Fibroblast of lung (primary cell): ENCODE results near the gene DDX31.

Source experiments
- CTCF ChIP-seq, 2 donors: IDR thresholded peaks in 1 of 2; conservative IDR thresholded peaks in 1 of 2; 1 replicate in 1 of 2; 2 replicates in 1 of 2; pipeline ENCODE4 v1.5.1; 2011 to 2012; ENCODE audit warnings: low read length in 2 of 2, control low read depth in 1 of 2, inconsistent platforms in 1 of 2, low read depth in 1 of 2, mild to moderate bottlenecking in 1 of 2
- EZH2 ChIP-seq: IDR thresholded peaks from 2 replicates; pipeline ENCODE4 v1.5.1; 2012; ENCODE audit warnings: low read length, control low read depth, mild to moderate bottlenecking; ENCODE audit errors: missing control alignments

- TF ChIP-seq CTCF (conservative IDR thresholded peaks at IDR 0.05 in 1 of 2, IDR thresholded peaks at IDR 0.05 in 1 of 2; ENCODE audit: low read depth in 1 of 2, low read length in 2 of 2): no peak
- TF ChIP-seq EZH2: no peak
Observed at GRCh38 chr9:132698989-132699388, 29.2 kb upstream of the DDX31 start.
